GM12864 (cell line): Measurements from ENCODE around the gene SLC26A8.

Source experiments
- DNase-seq: peaks from one replicate; pipeline ENCODE4 v3.0.0-alpha.2; 2011; ENCODE audit warnings: low read depth
- H3K4me3 ChIP-seq: 2 replicates; pipeline ENCODE4 v1.5.1; 2011; ENCODE audit warnings: mild to moderate bottlenecking, low read depth, low read length, control low read depth
- TF ChIP-seq, protein P1 (sequence below): IDR thresholded peaks from 2 replicates; pipeline ENCODE4 v1.5.1; 2011; ENCODE audit warnings: low read depth, mild to moderate bottlenecking, moderate library complexity, low read length, control low read depth, inconsistent platforms; ENCODE audit errors: missing control alignments

The SLC26A8 gene

GRCh38 chr6:36029464-36029863, 5.0 kb upstream of the SLC26A8 start:
- peak overlapping the region; percentile 100 for H3K4me3 ChIP-seq
- TF ChIP-seq, protein P1, sequence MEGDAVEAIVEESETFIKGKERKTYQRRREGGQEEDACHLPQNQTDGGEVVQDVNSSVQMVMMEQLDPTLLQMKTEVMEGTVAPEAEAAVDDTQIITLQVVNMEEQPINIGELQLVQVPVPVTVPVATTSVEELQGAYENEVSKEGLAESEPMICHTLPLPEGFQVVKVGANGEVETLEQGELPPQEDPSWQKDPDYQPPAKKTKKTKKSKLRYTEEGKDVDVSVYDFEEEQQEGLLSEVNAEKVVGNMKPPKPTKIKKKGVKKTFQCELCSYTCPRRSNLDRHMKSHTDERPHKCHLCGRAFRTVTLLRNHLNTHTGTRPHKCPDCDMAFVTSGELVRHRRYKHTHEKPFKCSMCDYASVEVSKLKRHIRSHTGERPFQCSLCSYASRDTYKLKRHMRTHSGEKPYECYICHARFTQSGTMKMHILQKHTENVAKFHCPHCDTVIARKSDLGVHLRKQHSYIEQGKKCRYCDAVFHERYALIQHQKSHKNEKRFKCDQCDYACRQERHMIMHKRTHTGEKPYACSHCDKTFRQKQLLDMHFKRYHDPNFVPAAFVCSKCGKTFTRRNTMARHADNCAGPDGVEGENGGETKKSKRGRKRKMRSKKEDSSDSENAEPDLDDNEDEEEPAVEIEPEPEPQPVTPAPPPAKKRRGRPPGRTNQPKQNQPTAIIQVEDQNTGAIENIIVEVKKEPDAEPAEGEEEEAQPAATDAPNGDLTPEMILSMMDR, result no peak
- DNase-seq, result no peak

- peak overlapping the region; percentile 100 for H3K4me3 ChIP-seq
- TF ChIP-seq, protein P1, result no peak
- DNase-seq, result peak; percentile 31
Measured at GRCh38 chr6:36028877-36029324, 4.5 kb upstream of the SLC26A8 start.

DNA sequence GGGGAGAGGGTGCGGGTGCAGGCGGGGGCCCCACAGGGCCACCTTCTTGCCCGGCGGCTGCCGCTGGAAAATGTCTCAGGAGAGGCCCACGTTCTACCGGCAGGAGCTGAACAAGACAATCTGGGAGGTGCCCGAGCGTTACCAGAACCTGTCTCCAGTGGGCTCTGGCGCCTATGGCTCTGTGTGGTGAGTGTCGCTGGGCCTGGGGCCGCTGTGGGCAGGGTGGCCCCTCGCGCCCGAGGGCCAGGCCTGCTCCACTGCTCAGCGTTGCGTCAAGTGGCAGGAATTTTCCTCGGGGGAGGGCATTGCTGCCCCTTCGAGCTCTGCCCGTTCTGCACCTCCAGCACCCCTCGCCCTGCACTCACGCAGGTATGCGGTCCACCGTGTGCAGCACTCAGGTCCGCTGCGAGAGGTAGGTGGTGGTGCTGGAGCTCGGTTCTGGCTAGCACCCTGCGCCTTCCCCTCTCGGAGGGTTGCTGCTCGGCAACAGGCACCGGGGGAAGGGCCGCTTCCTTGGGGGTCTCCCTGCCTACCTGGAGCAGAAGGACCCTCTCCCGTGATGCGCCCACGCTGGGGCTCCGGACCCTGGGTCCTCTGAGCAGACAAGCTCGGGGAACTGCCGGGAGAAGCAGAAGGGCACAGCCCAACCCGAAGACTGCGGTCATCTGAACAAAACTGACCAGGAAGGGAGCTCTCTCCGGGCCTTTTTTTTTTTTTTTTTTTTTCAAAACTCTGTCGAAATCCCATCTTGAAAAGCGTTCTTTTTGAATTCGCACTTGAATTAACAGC, 3.8 kb upstream of the SLC26A8 start:
- TF ChIP-seq, protein P1, result no peak
- peak overlapping the region; percentile 100 for H3K4me3 ChIP-seq
- no peak for DNase-seq

- peak within 1 kb of the TSS; percentile 100 for H3K4me3 ChIP-seq
- peak; percentile 99 for DNase-seq
Measured at GRCh38 chr6:36027501-36028087, 3.2 kb upstream of the SLC26A8 start, which contains the start of gene MAPK14. MAPK14 (plus strand) TSS chr6:36027808; CDS start chr6:36028158, 350 bp downstream.

DNA sequence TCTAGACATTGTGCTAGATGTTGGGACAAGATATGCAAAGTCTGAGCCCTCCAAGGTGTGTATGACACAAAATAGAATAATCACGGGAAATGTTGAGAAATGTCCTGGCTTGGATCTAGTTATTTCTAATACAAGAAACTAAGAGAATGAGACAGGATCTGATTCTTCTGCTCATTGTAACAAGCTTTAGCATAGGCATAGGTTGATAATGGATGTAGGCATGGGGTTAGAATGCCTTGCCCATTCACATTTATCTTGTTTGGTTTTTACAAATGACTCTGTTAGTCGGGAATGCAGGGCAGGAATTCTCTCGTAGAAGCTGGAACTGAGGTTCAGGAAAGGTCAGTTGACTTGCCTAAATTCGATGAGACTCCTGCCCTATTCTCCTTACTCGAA, 1.5 kb upstream of the SLC26A8 start:
- TF ChIP-seq, protein P1, result no peak
- no peak for DNase-seq

More at GRCh38 chr6:36027501-36028087, 3.2 kb upstream of the SLC26A8 start, which contains the start of gene MAPK14:
- TF ChIP-seq, protein P1, result peak; percentile 88

GRCh38 chr6:36025260-36025931, 955 bp upstream of the SLC26A8 start:
- TF ChIP-seq, protein P1, result no peak
- H3K4me3 ChIP-seq, result no peak overlapping the region
- DNase-seq, result no peak

More for the DNA sequence above, 1.5 kb upstream of the SLC26A8 start:
- H3K4me3 ChIP-seq, result no peak overlapping the region
